Activated naive CD4-positive, alpha-beta T cell treated with anti-CD3 and anti-CD28 coated beads for 36 hours (primary cell): Measurements from ENCODE around the gene TPRG1. TPM values are rescaled to one million over a fixed set of nuclear protein-coding genes. Genes with fewer than 3 reads are reported as not detected.

Source experiments
- CTCF ChIA-PET: fragments of 350-600 bp; sonication (Branson Sonifier 250); formaldehyde crosslinking; loops from one replicate; lab custom pipeline; 2021; ENCODE audit warnings: antibody characterized with exemption; lab: Charles Lee
- DNase-seq: peaks from one replicate; pipeline ENCODE4 v3.0.0-alpha.2; 2020
- H3K27ac Mint-ChIP-seq: one replicate; pipeline ENCODE4 v1.8.0; 2021; ENCODE audit warnings: mild to moderate bottlenecking, mixed read lengths
- H3K27me3 Mint-ChIP-seq: one replicate; pipeline ENCODE4 v1.8.0; 2021; ENCODE audit warnings: low read depth, mixed read lengths
- H3K36me3 Mint-ChIP-seq: one replicate; pipeline ENCODE4 v1.8.0; 2021; ENCODE audit warnings: low read depth, mixed read lengths
- H3K4me1 Mint-ChIP-seq: one replicate; pipeline ENCODE4 v1.8.0; 2021; ENCODE audit warnings: low read depth, mixed read lengths
- H3K4me3 Mint-ChIP-seq: one replicate; pipeline ENCODE4 v1.8.0; 2021; ENCODE audit warnings: mild to moderate bottlenecking, moderate library complexity, mixed read lengths
- H3K9me3 Mint-ChIP-seq: one replicate; pipeline ENCODE4 v1.8.0; 2021; ENCODE audit warnings: mixed read lengths
- intact Hi-C: fragments of 100-400 bp; cut with micrococcal nuclease; formaldehyde crosslinking; loops from one replicate; pipeline ENCODE4 v1.15.1; 2023
- total RNA-seq, 2 experiments: library from RNA; stranded (reverse); gene quantifications; one replicate each; pipeline ENCODE4 v1.2.3, GENCODE V29; 2021

The TPRG1 gene
- total RNA-seq, 2 experiments from 2014 or later: 0.55 to 1.0 TPM

GRCh38 chr3:189236352-189236751, 64.6 kb downstream of the TPRG1 start:
- Mint-ChIP-seq H3K4me3 (no peak overlapping the region), H3K36me3 (no peaks in the 10 kb centered on the region), H3K27ac (no peak overlapping the region), H3K9me3 (no peaks in the 10 kb centered on the region), H3K4me1 (peaks cover 4% of the 10 kb centered on the region), H3K27me3 (no peaks in the 10 kb centered on the region)
- intact Hi-C loops: no loop called here
- no peak for DNase-seq
- CTCF ChIA-PET: interaction anchor here (0.7 kb wide), 1 partner anchor 1496 kb away, joined by 3 read pairs; no protein-coding TSS in a partner anchor

- Mint-ChIP-seq H3K4me3 (no peak overlapping the region), H3K27me3 (no peaks in the 10 kb centered on the region), H3K4me1 (peaks cover 4% of the 10 kb centered on the region), H3K36me3 (peaks cover 3% of the 10 kb centered on the region), H3K27ac (no peak overlapping the region), H3K9me3 (peaks cover 3% of the 10 kb centered on the region)
- intact Hi-C loops: no loop called here
- no peak for DNase-seq
- CTCF ChIA-PET: no interaction called here
These were observed 65.8 kb downstream of the TPRG1 start for GRCh38 chr3:189237526-189237925.

DNA sequence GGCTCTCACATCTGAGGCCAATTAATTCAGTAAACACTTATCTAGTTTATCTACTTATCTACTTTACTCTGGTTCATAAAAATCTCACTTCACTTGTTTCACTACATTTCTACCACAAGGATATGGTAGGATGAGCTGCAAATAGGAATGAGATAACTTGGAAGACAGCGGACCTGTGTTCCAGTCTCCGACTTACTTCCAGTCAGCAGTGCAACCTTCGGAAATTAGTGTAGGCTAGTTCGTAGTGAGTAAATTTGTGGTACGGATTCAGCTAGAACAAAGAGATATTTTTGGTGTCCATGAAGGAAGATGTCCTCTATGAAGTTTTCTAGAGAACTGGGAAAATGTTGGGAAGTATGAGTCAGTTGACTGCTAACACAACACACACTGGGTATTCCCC, 66.3 kb downstream of the TPRG1 start:
- intact Hi-C loops: no loop called here
- CTCF ChIA-PET: no interaction called here
- no peaks in the 10 kb centered on the region for H3K27me3 Mint-ChIP-seq

GRCh38 chr3:189239616-189240015, 67.8 kb downstream of the TPRG1 start:
- no peak for DNase-seq
- CTCF ChIA-PET: no interaction called here
- Mint-ChIP-seq H3K36me3 (peaks cover 3% of the 10 kb centered on the region), H3K4me3 (no peak overlapping the region), H3K9me3 (peaks cover 12% of the 10 kb centered on the region), H3K27me3 (no peaks in the 10 kb centered on the region), H3K4me1 (peaks cover 4% of the 10 kb centered on the region), H3K27ac (no peak overlapping the region)
- intact Hi-C loops: no loop called here

More for the DNA sequence above, 66.3 kb downstream of the TPRG1 start:
- DNase-seq: no peak
- H3K4me1 Mint-ChIP-seq: peaks cover 4% of the 10 kb centered on the region
- H3K9me3 Mint-ChIP-seq: peaks cover 4% of the 10 kb centered on the region
- no peak overlapping the region for H3K27ac Mint-ChIP-seq
- no peak overlapping the region for H3K4me3 Mint-ChIP-seq
- peaks cover 3% of the 10 kb centered on the region for H3K36me3 Mint-ChIP-seq

- no peak overlapping the region for H3K27ac Mint-ChIP-seq
- no peaks in the 10 kb centered on the region for H3K36me3 Mint-ChIP-seq
- H3K4me3 Mint-ChIP-seq: no peak overlapping the region
- CTCF ChIA-PET: no interaction called here
- H3K4me1 Mint-ChIP-seq: no peaks in the 10 kb centered on the region
- peaks cover 8% of the 10 kb centered on the region for H3K9me3 Mint-ChIP-seq
- intact Hi-C loops: no loop called here
- no peak for DNase-seq
- H3K27me3 Mint-ChIP-seq: no peaks in the 10 kb centered on the region
These were observed 78.2 kb downstream of the TPRG1 start for GRCh38 chr3:189249987-189250386.

GRCh38 chr3:189258261-189258660, 86.5 kb downstream of the TPRG1 start:
- intact Hi-C loops: no loop called here

DNA sequence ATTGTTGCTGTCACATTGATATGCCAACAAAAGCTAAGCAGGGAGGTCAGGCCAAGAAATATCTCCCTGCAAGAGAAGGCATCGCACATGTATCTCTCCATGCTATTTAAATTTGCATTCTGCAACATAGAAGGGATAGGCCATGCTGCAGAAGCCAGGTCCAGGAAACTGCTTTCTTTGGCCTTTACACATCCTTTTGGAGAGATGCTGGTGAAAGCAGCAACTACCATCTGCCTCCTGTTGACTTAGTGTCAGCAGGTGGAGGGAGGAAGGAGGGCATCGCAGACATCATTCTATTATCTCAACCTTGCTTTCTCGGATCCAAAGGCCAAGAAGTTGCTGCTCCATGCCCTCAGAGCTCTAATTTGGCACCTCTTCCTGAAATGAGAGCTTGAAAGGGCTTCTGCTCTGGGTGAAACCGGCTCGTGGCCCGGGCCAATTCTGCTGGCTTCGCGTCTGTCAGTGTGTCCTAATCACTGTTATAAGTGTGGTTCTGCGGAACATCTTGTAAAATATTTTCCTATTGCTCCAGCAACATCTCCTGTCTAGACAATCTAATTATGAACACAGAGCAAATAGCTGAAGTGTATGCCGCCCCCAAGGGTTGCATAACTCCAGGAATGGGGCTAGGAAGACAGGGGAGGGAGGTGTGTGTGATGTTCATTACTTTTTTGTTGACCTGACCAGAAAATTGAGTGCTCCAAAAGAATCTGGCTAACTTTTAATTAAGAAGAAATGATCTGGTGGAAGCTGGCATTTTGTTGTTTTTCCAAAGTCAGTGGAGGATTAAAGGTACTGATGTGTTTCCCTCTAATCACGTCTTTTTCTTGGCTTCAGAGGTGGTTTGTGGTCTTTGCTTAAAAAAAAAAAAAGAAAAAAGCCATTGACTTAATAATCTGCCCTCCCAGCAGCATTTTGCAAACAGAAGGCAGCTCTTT, 89.1 kb downstream of the TPRG1 start:
- Mint-ChIP-seq H3K4me3 (no peak overlapping the region), H3K9me3 (no peaks in the 10 kb centered on the region), H3K27ac (no peak overlapping the region), H3K27me3 (no peaks in the 10 kb centered on the region), H3K36me3 (no peaks in the 10 kb centered on the region), H3K4me1 (no peaks in the 10 kb centered on the region)
- DNase-seq: no peak
- CTCF ChIA-PET: no interaction called here
- intact Hi-C loops: no loop called here

More at GRCh38 chr3:189258261-189258660, 86.5 kb downstream of the TPRG1 start:
- H3K27ac Mint-ChIP-seq: no peak overlapping the region
- H3K4me1 Mint-ChIP-seq: no peaks in the 10 kb centered on the region
- H3K9me3 Mint-ChIP-seq: peaks cover 7% of the 10 kb centered on the region
- no peak overlapping the region for H3K4me3 Mint-ChIP-seq
- H3K36me3 Mint-ChIP-seq: no peaks in the 10 kb centered on the region
- no peak for DNase-seq
- no peaks in the 10 kb centered on the region for H3K27me3 Mint-ChIP-seq
- CTCF ChIA-PET: interaction anchor here (0.6 kb wide), 1 partner anchor 36 kb away, joined by 8 read pairs; no protein-coding TSS in a partner anchor

DNA sequence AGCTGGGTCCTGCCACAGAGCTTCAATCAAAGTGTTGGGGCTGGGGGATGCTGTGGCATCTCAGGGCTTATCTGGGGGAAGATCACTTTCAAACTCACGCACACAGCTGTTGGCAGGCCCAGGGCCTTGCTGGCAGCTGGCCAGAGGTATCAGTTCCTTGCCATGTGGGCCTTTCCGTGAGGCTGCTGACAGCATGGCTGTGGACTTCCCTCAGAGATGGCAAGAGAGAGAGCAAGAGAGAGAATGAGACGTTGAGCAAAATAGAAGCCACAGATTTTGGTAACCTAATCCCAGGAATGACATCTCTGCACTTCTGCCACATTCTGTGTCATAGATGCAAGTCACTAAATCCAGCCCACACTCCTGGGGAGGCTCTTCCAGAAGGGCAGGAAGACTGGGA, 91.0 kb downstream of the TPRG1 start:
- Mint-ChIP-seq H3K36me3 (no peaks in the 10 kb centered on the region), H3K27ac (no peak overlapping the region), H3K27me3 (no peaks in the 10 kb centered on the region), H3K9me3 (no peaks in the 10 kb centered on the region), H3K4me3 (no peak overlapping the region), H3K4me1 (no peaks in the 10 kb centered on the region)
- intact Hi-C loops: no loop called here
- CTCF ChIA-PET: no interaction called here
- DNase-seq: no peak

DNA sequence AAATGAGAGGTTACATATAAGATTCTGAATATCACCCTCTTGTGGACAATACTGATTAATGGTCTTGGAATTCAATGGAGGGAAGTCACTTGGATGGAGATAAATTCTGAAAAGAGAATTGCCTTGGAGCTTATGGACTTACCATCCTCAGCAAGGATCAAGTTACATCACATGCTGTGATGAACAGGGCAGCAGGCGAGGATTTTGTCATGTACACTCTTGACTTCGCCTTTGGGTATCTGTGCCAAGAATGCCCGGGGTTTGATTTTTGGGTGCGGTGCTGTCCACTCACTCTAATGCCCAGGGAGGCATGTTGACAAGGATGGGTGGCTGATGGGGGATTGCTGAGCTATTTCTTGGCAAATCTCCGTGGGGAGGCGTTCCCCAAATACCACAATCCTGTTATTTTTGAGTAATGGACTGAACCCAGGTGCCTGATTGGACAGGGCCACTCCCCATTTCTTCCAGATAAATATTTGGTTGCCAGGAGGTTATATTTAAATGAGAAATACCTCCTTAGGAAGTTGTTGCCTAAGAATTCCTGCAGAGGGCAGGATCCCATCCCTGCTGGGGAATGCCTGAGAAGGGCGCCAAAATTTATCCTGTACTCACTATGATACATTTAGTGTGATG, 96.3 kb downstream of the TPRG1 start:
- DNase-seq: no peak
- Mint-ChIP-seq H3K4me3 (no peak overlapping the region), H3K9me3 (no peaks in the 10 kb centered on the region), H3K4me1 (peaks cover 8% of the 10 kb centered on the region), H3K27ac (no peak overlapping the region), H3K27me3 (no peaks in the 10 kb centered on the region), H3K36me3 (no peaks in the 10 kb centered on the region)
- CTCF ChIA-PET: interaction anchor here (0.6 to 6.3 kb wide), 2 partner anchors 18 to 681 kb away, joined by 6 to 55 read pairs; no protein-coding TSS in a partner anchor
- intact Hi-C loops: no loop called here

GRCh38 chr3:189269365-189269764, 97.6 kb downstream of the TPRG1 start:
- no peaks in the 10 kb centered on the region for H3K9me3 Mint-ChIP-seq
- no peak for DNase-seq
- no peak overlapping the region for H3K4me3 Mint-ChIP-seq
- no peaks in the 10 kb centered on the region for H3K36me3 Mint-ChIP-seq
- peaks cover 13% of the 10 kb centered on the region for H3K4me1 Mint-ChIP-seq
- CTCF ChIA-PET: interaction anchor here (0.6 to 6.3 kb wide), 3 partner anchors 334 to 680 kb away, joined by 3 to 55 read pairs (median 4); no protein-coding TSS in a partner anchor
- no peaks in the 10 kb centered on the region for H3K27me3 Mint-ChIP-seq
- intact Hi-C loops: no loop called here
- no peak overlapping the region for H3K27ac Mint-ChIP-seq

DNA sequence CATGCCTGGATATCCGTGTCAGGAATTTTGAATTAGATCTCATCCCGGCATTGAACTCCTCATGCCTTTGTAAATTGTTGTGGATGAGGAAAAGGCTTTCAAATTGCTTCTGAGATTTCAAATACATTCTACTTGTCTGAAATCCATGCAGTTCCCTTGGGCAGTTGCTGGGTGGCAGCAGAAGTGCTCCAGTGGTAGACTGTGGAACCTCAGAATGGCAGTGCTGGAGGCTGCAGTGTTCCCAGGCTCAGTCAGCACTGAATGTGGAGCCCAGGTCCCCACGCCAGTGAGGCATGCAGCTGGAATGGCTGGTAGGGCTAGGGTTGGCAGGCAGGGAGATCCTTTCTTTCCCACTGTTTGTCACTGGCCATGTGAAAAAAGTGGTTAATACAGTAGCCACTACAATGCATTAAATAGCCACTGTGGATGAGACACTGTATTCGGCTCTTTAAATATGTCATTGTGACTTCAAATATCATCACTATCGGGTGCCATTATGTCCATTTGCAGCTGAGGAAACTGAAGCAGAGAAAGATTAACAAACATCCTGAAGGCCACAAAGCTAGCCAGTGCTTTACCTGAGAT, 98.6 kb downstream of the TPRG1 start:
- H3K27me3 Mint-ChIP-seq: no peaks in the 10 kb centered on the region
- intact Hi-C loops: loop anchor here (5.0 to 10.0 kb wide), 4 partner anchors 364 to 932 kb away; partner anchors contain the start of gene TP63
- no peaks in the 10 kb centered on the region for H3K9me3 Mint-ChIP-seq
- H3K4me3 Mint-ChIP-seq: no peak overlapping the region
- peak; percentile 59 for DNase-seq
- peaks cover 13% of the 10 kb centered on the region for H3K4me1 Mint-ChIP-seq
- no peak overlapping the region for H3K27ac Mint-ChIP-seq
- H3K36me3 Mint-ChIP-seq: no peaks in the 10 kb centered on the region
- CTCF ChIA-PET: interaction anchor here (0.7 to 6.3 kb wide), 3 partner anchors 349 to 679 kb away, joined by 3 to 55 read pairs (median 4); no protein-coding TSS in a partner anchor
